Panc1 (cell line): ENCODE results near the gene IER3.

Experiments
- POLR2AphosphoS5 ChIP-seq: IDR thresholded peaks from 2 replicates; pipeline ENCODE4 v1.6.1; 2012; ENCODE audit warnings: mild to moderate bottlenecking, low read depth, low read length, moderate library complexity
- SIN3A ChIP-seq: IDR thresholded peaks from 2 replicates; pipeline ENCODE4 v1.6.1; 2012; ENCODE audit warnings: low read depth, mild to moderate bottlenecking, low read length, moderate library complexity, borderline replicate concordance; ENCODE audit not compliant: insufficient read depth
- TF ChIP-seq, protein P1 (sequence below): fragments of 450-650 bp; IDR thresholded peaks from 2 replicates; pipeline ENCODE4 v1.5.1; 2017; ENCODE audit warnings: mild to moderate bottlenecking
- TF ChIP-seq, protein P2 (sequence below), 2 experiments: IDR thresholded peaks; 2 replicates each; pipeline ENCODE4 v1.6.1; 2011 to 2012; ENCODE audit warnings: low read depth in 2 of 2, control low read depth in 1 of 2, low read length in 1 of 2, mild to moderate bottlenecking in 1 of 2, moderate library complexity in 1 of 2; ENCODE audit not compliant: insufficient read depth in 1 of 2

DNA sequence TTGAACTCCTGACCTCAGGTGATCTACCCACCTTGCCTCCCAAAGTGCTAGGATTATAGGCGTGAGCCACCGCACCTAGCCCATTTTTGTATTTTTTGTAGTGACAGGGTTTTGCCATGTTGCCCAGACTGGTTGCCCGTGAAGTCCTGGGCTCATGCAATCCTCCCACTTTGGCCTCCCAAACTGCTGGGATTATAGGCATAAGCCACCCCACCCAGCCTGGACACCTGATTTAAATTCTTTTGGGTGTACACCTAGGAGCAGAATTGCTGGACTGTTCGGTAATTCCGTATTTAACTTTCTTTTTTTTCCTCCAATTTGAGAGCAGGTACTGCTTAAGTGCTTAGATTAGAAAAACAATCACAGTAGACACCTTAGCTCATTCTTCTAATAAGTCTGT, 47.9 kb downstream of the IER3 start:
- TF ChIP-seq, protein P1, sequence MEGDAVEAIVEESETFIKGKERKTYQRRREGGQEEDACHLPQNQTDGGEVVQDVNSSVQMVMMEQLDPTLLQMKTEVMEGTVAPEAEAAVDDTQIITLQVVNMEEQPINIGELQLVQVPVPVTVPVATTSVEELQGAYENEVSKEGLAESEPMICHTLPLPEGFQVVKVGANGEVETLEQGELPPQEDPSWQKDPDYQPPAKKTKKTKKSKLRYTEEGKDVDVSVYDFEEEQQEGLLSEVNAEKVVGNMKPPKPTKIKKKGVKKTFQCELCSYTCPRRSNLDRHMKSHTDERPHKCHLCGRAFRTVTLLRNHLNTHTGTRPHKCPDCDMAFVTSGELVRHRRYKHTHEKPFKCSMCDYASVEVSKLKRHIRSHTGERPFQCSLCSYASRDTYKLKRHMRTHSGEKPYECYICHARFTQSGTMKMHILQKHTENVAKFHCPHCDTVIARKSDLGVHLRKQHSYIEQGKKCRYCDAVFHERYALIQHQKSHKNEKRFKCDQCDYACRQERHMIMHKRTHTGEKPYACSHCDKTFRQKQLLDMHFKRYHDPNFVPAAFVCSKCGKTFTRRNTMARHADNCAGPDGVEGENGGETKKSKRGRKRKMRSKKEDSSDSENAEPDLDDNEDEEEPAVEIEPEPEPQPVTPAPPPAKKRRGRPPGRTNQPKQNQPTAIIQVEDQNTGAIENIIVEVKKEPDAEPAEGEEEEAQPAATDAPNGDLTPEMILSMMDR, result no peak
- no peak for TF ChIP-seq SIN3A
- TF ChIP-seq POLR2AphosphoS5, result no peak
- TF ChIP-seq, protein P2, sequence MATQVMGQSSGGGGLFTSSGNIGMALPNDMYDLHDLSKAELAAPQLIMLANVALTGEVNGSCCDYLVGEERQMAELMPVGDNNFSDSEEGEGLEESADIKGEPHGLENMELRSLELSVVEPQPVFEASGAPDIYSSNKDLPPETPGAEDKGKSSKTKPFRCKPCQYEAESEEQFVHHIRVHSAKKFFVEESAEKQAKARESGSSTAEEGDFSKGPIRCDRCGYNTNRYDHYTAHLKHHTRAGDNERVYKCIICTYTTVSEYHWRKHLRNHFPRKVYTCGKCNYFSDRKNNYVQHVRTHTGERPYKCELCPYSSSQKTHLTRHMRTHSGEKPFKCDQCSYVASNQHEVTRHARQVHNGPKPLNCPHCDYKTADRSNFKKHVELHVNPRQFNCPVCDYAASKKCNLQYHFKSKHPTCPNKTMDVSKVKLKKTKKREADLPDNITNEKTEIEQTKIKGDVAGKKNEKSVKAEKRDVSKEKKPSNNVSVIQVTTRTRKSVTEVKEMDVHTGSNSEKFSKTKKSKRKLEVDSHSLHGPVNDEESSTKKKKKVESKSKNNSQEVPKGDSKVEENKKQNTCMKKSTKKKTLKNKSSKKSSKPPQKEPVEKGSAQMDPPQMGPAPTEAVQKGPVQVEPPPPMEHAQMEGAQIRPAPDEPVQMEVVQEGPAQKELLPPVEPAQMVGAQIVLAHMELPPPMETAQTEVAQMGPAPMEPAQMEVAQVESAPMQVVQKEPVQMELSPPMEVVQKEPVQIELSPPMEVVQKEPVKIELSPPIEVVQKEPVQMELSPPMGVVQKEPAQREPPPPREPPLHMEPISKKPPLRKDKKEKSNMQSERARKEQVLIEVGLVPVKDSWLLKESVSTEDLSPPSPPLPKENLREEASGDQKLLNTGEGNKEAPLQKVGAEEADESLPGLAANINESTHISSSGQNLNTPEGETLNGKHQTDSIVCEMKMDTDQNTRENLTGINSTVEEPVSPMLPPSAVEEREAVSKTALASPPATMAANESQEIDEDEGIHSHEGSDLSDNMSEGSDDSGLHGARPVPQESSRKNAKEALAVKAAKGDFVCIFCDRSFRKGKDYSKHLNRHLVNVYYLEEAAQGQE (IDR thresholded peaks at IDR 0.05; ENCODE audit: insufficient read depth in 1 of 2, low read depth in 2 of 2, low read length in 1 of 2), result no peak
